ENCODE data around the gene GGA1.

Gene GGA1

DNA sequence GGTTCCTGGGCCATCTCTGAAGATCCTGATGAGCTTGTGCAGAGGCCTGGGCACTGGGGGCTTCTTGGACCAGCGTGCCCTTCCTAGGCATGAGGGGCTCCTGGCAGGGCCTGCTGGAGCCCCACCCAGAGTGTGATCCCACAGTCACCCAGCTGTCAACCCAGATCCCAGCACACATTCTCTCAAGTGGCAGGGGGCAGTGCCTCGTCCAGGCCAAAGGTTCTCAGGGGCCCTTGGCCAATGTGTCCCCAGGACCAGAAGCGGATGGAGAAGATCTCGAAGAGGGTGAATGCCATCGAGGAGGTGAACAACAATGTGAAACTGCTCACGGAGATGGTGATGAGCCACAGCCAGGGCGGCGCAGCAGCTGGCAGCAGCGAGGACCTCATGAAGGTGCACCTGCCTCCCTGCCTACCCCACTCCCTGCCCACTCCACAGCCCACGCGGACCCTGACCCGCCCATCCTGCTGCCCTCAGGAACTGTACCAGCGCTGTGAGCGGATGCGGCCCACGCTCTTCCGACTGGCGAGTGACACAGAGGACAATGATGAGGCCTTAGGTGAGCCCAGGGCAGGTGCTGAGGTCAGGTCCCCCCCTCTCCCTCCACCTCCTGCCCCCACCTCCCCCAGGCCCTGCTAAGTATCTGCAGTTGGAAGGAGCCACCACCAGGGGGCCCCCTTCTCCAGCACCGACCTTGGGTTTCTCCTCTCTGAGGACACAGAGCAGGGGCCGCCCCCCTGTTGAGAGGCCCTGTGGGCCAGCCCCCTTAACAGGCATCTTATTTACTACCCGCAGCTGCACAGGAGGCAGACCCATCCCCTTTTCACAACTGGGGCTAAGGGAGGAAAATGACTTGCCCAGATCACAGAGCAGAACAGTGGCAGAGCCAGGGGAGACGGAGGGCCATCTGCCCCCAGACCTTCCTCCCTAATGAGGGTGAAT lies 14.7 kb downstream of the GGA1 start:
- TF ChIP-seq CTCF (conservative IDR thresholded peaks at IDR 0.05; ENCODE audit: control insufficient read depth, insufficient read depth, low read depth, low read length) = peak; percentile 60
- H3K4me3 ChIP-seq (ENCODE audit: control insufficient read depth, low read depth, low read length) = no peak overlapping the region
- peak; percentile 49 for DNase-seq (ENCODE audit: low read depth)

DNA sequence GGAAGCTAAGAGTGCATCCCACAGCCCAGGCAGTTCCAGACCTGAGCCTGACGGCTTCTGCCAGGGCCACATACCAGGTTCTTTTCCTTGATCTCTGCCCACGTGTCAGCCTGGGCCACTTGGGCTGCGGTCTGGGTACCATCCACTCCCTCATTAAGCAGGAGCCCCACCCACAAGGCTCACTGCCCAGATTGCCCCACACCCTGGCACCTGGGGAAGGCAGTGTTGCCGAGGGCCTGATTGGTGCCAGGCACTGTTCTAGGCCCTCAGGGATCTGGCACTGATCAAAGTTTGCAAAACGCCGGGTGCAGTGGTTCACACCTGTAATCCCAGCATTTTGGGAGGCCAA lies 15.4 kb downstream of the GGA1 start:
- no peak overlapping the region for H3K4me3 ChIP-seq (ENCODE audit: control insufficient read depth, low read depth, low read length)
- TF ChIP-seq CTCF (conservative IDR thresholded peaks at IDR 0.05; ENCODE audit: control insufficient read depth, insufficient read depth, low read depth, low read length) = no peak
- no peak for DNase-seq (ENCODE audit: low read depth)

DNA sequence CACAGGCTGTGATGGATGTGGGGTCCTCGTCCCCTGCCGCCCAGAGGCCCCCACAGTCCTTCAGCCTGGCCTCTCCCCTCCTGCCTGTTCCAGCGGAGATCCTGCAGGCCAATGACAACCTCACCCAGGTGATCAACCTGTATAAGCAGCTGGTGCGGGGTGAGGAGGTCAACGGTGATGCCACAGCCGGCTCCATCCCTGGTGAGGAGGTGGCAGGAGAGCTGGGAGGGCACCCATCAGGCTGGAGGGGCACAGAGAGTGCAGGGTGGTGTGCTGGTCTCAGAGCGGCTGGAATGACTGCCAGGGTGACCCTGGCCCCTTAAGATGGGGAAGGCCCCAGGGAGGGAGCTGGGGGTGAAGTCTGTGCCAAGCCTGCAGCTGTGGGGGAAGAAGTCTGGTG lies 16.2 kb downstream of the GGA1 start:
- no peak for DNase-seq (ENCODE audit: low read depth)
- H3K4me3 ChIP-seq (ENCODE audit: control insufficient read depth, low read depth, low read length) = no peak overlapping the region

DNA sequence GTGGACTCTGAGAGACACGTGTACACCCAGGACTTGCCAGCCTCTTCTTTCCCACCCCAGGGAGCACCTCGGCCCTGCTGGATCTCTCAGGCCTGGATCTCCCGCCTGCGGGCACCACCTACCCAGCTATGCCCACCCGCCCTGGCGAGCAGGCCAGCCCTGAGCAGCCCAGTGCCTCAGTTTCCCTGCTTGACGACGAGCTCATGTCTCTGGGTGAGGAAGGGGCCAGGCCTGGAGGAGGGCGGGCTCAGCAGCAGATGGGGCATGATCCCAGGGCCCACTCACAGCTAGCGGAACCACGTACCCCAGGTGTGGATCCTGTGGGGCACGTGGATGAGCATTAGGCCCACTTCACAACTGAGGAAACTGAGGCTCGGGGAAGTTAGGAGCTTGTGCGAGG lies 17.1 kb downstream of the GGA1 start:
- H3K4me3 ChIP-seq (ENCODE audit: control insufficient read depth, low read depth, low read length) = no peak overlapping the region
- TF ChIP-seq CTCF (conservative IDR thresholded peaks at IDR 0.05; ENCODE audit: control insufficient read depth, insufficient read depth, low read depth, low read length) = no peak
- no peak for DNase-seq (ENCODE audit: low read depth)

More for the DNA sequence above, 16.2 kb downstream of the GGA1 start:
- no peak for TF ChIP-seq CTCF (conservative IDR thresholded peaks at IDR 0.05; ENCODE audit: control insufficient read depth, insufficient read depth, low read depth, low read length)

- no peak overlapping the region for H3K4me3 ChIP-seq (ENCODE audit: control insufficient read depth, low read depth, low read length)
- peak; percentile 51 for DNase-seq (ENCODE audit: low read depth)
- no peak for TF ChIP-seq CTCF (conservative IDR thresholded peaks at IDR 0.05; ENCODE audit: control insufficient read depth, insufficient read depth, low read depth, low read length)
Observed at GRCh38 chr22:37626144-37626543, 17.5 kb downstream of the GGA1 start.

- TF ChIP-seq CTCF (conservative IDR thresholded peaks at IDR 0.05; ENCODE audit: control insufficient read depth, insufficient read depth, low read depth, low read length) = no peak
- no peak overlapping the region for H3K4me3 ChIP-seq (ENCODE audit: control insufficient read depth, low read depth, low read length)
Observed at GRCh38 chr22:37626556-37627075, 18.0 kb downstream of the GGA1 start.

More at GRCh38 chr22:37626556-37627075, 18.0 kb downstream of the GGA1 start:
- no peak for DNase-seq (ENCODE audit: low read depth)
